Coronary artery (tissue), 2 donors: Measurements from ENCODE around the gene ZSCAN5A.
"Not testable (repeated sequence)": the region's sequence is repeated elsewhere in the genome, so short reads cannot be mapped to it uniquely, and the experiment has no call there.

Experiments
- DNase-seq: peaks from one replicate; pipeline ENCODE4 v3.0.0-alpha.2; 2017; ENCODE audit warnings: low spot score
- H3K27ac ChIP-seq, 2 donors: fragments of 200-600 bp; sonication (generic); one replicate each; pipeline ENCODE4 v1.5.1; 2016 to 2019
- H3K4me3 ChIP-seq: fragments of 200-600 bp; sonication (generic); 2 replicates; pipeline ENCODE4 v1.5.1; 2016; ENCODE audit warnings: mild to moderate bottlenecking, moderate library complexity
- TF ChIP-seq, protein P1 (sequence below): fragments of 200-600 bp; sonication (generic); IDR thresholded peaks from one replicate; pipeline ENCODE4 v1.5.1; 2019; ENCODE audit warnings: antibody characterized with exemption

The ZSCAN5A gene

DNA sequence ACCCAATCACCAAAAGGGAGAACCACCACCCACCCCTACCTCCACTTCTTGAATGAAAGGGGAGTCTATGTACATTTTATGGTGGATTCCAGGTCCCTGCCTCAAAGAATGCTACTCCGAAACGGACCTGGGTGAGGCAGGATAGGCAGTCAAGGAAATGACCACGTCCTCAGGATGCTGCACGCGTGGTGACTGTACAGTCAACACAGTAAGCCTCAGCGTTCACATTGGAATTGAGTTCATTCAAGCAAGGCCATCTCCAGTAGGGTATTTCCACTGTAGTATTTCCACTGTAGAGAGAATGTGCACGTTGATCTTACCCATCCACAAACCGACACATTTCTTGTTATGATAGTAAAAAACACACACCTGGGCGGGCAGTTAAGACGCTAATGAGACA lies 95.7 kb downstream of the ZSCAN5A start:
- Histone ChIP-seq H3K4me3 (no peak overlapping the region), H3K27ac (no peak overlapping the region)
- DNase-seq, result no peak
- TF ChIP-seq, protein P1, sequence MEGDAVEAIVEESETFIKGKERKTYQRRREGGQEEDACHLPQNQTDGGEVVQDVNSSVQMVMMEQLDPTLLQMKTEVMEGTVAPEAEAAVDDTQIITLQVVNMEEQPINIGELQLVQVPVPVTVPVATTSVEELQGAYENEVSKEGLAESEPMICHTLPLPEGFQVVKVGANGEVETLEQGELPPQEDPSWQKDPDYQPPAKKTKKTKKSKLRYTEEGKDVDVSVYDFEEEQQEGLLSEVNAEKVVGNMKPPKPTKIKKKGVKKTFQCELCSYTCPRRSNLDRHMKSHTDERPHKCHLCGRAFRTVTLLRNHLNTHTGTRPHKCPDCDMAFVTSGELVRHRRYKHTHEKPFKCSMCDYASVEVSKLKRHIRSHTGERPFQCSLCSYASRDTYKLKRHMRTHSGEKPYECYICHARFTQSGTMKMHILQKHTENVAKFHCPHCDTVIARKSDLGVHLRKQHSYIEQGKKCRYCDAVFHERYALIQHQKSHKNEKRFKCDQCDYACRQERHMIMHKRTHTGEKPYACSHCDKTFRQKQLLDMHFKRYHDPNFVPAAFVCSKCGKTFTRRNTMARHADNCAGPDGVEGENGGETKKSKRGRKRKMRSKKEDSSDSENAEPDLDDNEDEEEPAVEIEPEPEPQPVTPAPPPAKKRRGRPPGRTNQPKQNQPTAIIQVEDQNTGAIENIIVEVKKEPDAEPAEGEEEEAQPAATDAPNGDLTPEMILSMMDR, result no peak

GRCh38 chr19:56217039-56217949 lies 97.3 kb downstream of the ZSCAN5A start:
- peak overlapping the region; percentile 64 for H3K4me3 ChIP-seq
- no peak for DNase-seq
- TF ChIP-seq, protein P1, result no peak
- H3K27ac ChIP-seq, result no peak overlapping the region

DNA sequence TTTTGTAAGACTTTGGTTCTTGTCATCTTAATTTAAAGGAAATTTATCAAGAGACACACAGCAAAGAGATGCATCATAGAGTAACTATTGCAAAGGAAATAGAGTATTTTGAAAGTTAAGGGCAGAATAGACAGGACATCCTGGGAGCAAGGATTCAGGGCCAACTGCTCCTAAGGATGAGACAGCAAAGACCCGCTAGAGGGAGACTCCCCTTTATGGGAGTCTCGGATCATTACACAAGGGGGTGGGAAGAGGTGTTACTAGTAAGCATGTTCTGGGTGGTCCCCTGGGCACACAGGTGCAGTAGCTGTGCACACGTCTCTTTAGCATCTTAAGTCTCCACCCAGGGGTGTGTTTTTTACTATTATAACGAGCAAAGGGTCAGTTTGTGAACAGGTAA lies 102.9 kb downstream of the ZSCAN5A start:
- H3K4me3 ChIP-seq, result no peak overlapping the region
- H3K27ac ChIP-seq, result no peak overlapping the region
- DNase-seq, result no peak
- TF ChIP-seq, protein P1, result no peak

GRCh38 chr19:56210036-56210435 lies 104.6 kb downstream of the ZSCAN5A start:
- not testable (repeated sequence) for H3K4me3 ChIP-seq, DNase-seq, H3K27ac ChIP-seq

- H3K27ac ChIP-seq, result no peak overlapping the region
- TF ChIP-seq, protein P1, result no peak
- no peak for DNase-seq
- no peak overlapping the region for H3K4me3 ChIP-seq
Observed at GRCh38 chr19:56209091-56209490, 105.5 kb downstream of the ZSCAN5A start.

- H3K27ac ChIP-seq, H3K4me3 ChIP-seq, DNase-seq: not testable (repeated sequence)
Observed at GRCh38 chr19:56207581-56207980, 107.1 kb downstream of the ZSCAN5A start.

GRCh38 chr19:56201973-56202372 lies 112.7 kb downstream of the ZSCAN5A start, which contains the start of gene ZSCAN5C:
Gene ZSCAN5C (plus strand): TSS chr19:56202273. CDS start chr19:56205914, 3,641 bp downstream.
- Histone ChIP-seq H3K27ac (no peak within 1 kb of the TSS), H3K4me3 (no peak within 1 kb of the TSS)
- TF ChIP-seq, protein P1, result no peak
- no peak for DNase-seq

- DNase-seq, result no peak
- no peak overlapping the region for H3K27ac ChIP-seq
- TF ChIP-seq, protein P1, result no peak
- no peak overlapping the region for H3K4me3 ChIP-seq
Observed at GRCh38 chr19:56199687-56200086, 115.0 kb downstream of the ZSCAN5A start.

GRCh38 chr19:56197646-56198045 lies 117.0 kb downstream of the ZSCAN5A start, which contains the start of gene ZSCAN5B:
Gene ZSCAN5B (minus strand): TSS chr19:56197783. CDS start chr19:56193052, 4,731 bp downstream.
- DNase-seq, H3K27ac ChIP-seq: not testable (repeated sequence)

More at GRCh38 chr19:56197646-56198045, 117.0 kb downstream of the ZSCAN5A start, which contains the start of gene ZSCAN5B:
- not testable (repeated sequence) for H3K4me3 ChIP-seq
